Brain microvascular endothelial cell (primary cell): ENCODE measurements around the gene PTPRN2.

Source experiments
- DNase-seq: peaks from one replicate; pipeline ENCODE4 v3.0.0-alpha.2; 2020
- H3K27ac ChIP-seq: fragments of 250-450 bp; sonication (Bioruptor Pico); 2 replicates; pipeline ENCODE4 v1.5.1; 2020; ENCODE audit warnings: mild to moderate bottlenecking, moderate library complexity
- H3K27me3 ChIP-seq: fragments of 250-450 bp; sonication (Bioruptor Pico); replicated peaks from 2 replicates; pipeline ENCODE4 v1.5.1; 2020; ENCODE audit warnings: mild to moderate bottlenecking
- H3K36me3 ChIP-seq: fragments of 250-450 bp; sonication (Bioruptor Pico); replicated peaks from 2 replicates; pipeline ENCODE4 v1.5.1; 2020; ENCODE audit warnings: mild to moderate bottlenecking
- H3K4me3 ChIP-seq: 2 replicates; pipeline ENCODE4 v1.5.1; 2011; ENCODE audit warnings: low read depth, mild to moderate bottlenecking, control low read depth, low read length, moderate library complexity
- in situ Hi-C: cut with HindIII; loops from 2 replicates; pipeline ENCODE4 v1.10.0; 2017; ENCODE audit warnings: low sequenced_read_pairs, low pct_ligation_motif_present
- TF ChIP-seq, protein P1 (sequence below): IDR thresholded peaks from 2 replicates; pipeline ENCODE4 v1.5.1; 2011; ENCODE audit warnings: low read depth, mild to moderate bottlenecking, moderate library complexity, low read length, control low read depth, inconsistent platforms; ENCODE audit errors: missing control alignments

Gene PTPRN2

GRCh38 chr7:157946398-157947060 lies 641.1 kb downstream of the PTPRN2 start:
- TF ChIP-seq, protein P1, sequence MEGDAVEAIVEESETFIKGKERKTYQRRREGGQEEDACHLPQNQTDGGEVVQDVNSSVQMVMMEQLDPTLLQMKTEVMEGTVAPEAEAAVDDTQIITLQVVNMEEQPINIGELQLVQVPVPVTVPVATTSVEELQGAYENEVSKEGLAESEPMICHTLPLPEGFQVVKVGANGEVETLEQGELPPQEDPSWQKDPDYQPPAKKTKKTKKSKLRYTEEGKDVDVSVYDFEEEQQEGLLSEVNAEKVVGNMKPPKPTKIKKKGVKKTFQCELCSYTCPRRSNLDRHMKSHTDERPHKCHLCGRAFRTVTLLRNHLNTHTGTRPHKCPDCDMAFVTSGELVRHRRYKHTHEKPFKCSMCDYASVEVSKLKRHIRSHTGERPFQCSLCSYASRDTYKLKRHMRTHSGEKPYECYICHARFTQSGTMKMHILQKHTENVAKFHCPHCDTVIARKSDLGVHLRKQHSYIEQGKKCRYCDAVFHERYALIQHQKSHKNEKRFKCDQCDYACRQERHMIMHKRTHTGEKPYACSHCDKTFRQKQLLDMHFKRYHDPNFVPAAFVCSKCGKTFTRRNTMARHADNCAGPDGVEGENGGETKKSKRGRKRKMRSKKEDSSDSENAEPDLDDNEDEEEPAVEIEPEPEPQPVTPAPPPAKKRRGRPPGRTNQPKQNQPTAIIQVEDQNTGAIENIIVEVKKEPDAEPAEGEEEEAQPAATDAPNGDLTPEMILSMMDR: no peak
- in situ Hi-C loops: no loop called here
- DNase-seq: no peak
- Histone ChIP-seq H3K4me3 (no peak overlapping the region), H3K27ac (no peak overlapping the region), H3K27me3 (no peaks in the 10 kb centered on the region), H3K36me3 (no peaks in the 10 kb centered on the region)

GRCh38 chr7:157945401-157945800 lies 642.2 kb downstream of the PTPRN2 start:
- H3K27me3 ChIP-seq: no peaks in the 10 kb centered on the region
- DNase-seq: no peak
- H3K4me3 ChIP-seq: no peak overlapping the region
- TF ChIP-seq, protein P1: no peak
- no peaks in the 10 kb centered on the region for H3K36me3 ChIP-seq
- H3K27ac ChIP-seq: no peak overlapping the region
- in situ Hi-C loops: no loop called here

DNA sequence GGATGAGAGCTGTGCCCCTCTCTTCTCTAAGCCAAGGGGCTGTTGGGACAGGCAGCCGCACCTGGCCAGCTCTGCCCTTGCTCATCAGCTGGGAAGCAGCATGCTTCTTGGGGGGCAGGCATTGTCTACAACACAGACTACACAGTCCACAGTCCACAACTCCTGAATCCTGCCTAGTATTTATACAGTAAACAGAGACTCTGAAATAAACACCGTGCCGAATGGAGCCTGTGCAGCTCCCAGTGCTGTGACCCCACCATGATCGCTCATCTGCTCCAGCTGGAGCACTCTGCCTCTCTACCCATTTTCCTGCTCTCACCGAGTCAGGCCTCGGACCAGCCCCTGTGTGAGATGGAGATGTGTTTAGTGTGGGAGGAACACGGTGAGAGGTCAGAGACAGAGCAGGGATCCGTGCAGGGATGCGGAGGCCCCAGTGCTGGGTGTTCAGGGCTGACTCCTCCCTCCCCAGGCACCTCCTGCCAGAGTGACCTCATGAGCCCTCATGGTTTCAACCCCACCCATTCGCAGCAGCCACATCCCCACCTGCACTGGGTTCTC lies 642.8 kb downstream of the PTPRN2 start:
- TF ChIP-seq, protein P1: no peak
- Histone ChIP-seq H3K27me3 (no peaks in the 10 kb centered on the region), H3K27ac (no peak overlapping the region), H3K36me3 (no peaks in the 10 kb centered on the region), H3K4me3 (no peak overlapping the region)
- in situ Hi-C loops: no loop called here
- DNase-seq: no peak

- H3K4me3 ChIP-seq: no peak overlapping the region
- no peak overlapping the region for H3K27ac ChIP-seq
- H3K27me3 ChIP-seq: no peaks in the 10 kb centered on the region
- in situ Hi-C loops: no loop called here
- DNase-seq: no peak
- TF ChIP-seq, protein P1: no peak
- no peaks in the 10 kb centered on the region for H3K36me3 ChIP-seq
Measured at GRCh38 chr7:157944051-157944450, 643.6 kb downstream of the PTPRN2 start.

DNA sequence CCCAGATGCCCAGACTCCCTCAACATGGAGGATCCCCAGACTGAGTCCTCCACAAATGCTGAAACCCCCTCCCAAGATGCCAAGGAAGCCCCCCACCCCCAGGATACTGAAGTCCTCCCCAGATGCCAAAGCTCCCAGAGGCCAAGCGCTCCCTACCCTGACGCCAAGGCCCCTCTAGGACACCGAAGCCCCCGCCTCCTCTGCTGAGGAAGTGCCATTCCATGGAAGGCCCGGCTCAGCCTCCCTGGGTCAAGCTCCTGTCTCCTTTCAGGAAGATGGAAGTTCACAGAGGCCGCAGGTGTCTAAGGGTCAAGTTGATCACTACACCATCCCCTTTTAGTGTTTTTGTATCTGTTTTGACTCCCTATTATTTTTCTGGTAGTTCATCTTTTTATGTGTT lies 644.1 kb downstream of the PTPRN2 start:
- no peaks in the 10 kb centered on the region for H3K36me3 ChIP-seq
- in situ Hi-C loops: no loop called here
- no peak for DNase-seq
- TF ChIP-seq, protein P1: no peak
- no peak overlapping the region for H3K27ac ChIP-seq
- H3K27me3 ChIP-seq: no peaks in the 10 kb centered on the region
- H3K4me3 ChIP-seq: no peak overlapping the region

GRCh38 chr7:157941210-157941609 lies 646.4 kb downstream of the PTPRN2 start:
- no peak overlapping the region for H3K4me3 ChIP-seq
- in situ Hi-C loops: no loop called here
- no peaks in the 10 kb centered on the region for H3K36me3 ChIP-seq
- H3K27ac ChIP-seq: no peak overlapping the region
- H3K27me3 ChIP-seq: no peaks in the 10 kb centered on the region
- DNase-seq: no peak
- TF ChIP-seq, protein P1: no peak
